ENCODE data around the gene TESK2.

DNA sequence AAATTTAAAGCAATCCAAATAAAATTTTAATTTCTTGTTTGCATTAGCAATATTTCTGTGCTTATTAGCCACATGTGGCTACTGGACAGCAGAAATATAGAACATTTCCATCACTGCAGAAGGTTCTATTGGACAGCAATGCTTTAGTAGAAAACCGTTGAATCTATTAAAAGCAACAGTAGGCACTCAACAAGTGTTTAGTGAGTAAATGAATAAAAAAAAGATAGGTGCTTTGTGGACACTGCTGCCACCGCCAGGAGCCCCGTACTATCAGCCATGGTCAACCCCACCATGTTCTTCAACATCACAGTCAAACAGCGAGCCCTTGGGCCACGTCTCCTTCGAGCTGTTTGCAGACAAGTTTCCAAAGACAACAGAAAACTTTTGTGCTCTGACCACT is 76.2 kb downstream of the TESK2 start:
- TF ChIP-seq, protein P1, sequence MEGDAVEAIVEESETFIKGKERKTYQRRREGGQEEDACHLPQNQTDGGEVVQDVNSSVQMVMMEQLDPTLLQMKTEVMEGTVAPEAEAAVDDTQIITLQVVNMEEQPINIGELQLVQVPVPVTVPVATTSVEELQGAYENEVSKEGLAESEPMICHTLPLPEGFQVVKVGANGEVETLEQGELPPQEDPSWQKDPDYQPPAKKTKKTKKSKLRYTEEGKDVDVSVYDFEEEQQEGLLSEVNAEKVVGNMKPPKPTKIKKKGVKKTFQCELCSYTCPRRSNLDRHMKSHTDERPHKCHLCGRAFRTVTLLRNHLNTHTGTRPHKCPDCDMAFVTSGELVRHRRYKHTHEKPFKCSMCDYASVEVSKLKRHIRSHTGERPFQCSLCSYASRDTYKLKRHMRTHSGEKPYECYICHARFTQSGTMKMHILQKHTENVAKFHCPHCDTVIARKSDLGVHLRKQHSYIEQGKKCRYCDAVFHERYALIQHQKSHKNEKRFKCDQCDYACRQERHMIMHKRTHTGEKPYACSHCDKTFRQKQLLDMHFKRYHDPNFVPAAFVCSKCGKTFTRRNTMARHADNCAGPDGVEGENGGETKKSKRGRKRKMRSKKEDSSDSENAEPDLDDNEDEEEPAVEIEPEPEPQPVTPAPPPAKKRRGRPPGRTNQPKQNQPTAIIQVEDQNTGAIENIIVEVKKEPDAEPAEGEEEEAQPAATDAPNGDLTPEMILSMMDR (conservative IDR thresholded peaks at IDR 0.05; ENCODE audit: low read length): no peak
- no peak for TF ChIP-seq EZH2phosphoT487 (IDR thresholded peaks at IDR 0.05; ENCODE audit: borderline replicate concordance, low read depth, low read length)

Data from OCI-LY7 (cell line).